GM21723 (cell line): ENCODE results near the gene SH3BGRL.
"Not testable (repeated sequence)": the region's sequence is repeated elsewhere in the genome, so short reads cannot be mapped to it uniquely, and the experiment has no call there.

Experiments
- ATAC-seq: cut with Tn5 transposase; IDR thresholded peaks from one replicate; pipeline ENCODE4 v1.9.1; 2021; ENCODE audit warnings: mild to moderate bottlenecking, moderate library complexity; ENCODE audit not compliant: unreplicated experiment

Gene SH3BGRL

GRCh38 chrX:81259020-81259713, 57.3 kb downstream of the SH3BGRL start:
- no peak for ATAC-seq

- ATAC-seq, result no peak
Observed at GRCh38 chrX:81259714-81260395, 58.0 kb downstream of the SH3BGRL start.

- ATAC-seq, result no peak
Observed at GRCh38 chrX:81261576-81261975, 59.7 kb downstream of the SH3BGRL start.

- ATAC-seq, result no peak
Observed at GRCh38 chrX:81263059-81263458, 61.2 kb downstream of the SH3BGRL start.

GRCh38 chrX:81278616-81279015, 76.7 kb downstream of the SH3BGRL start:
- no peak for ATAC-seq

GRCh38 chrX:81280148-81280547, 78.2 kb downstream of the SH3BGRL start:
- ATAC-seq, result no peak

- no peak for ATAC-seq
Observed at GRCh38 chrX:81286075-81286474, 84.2 kb downstream of the SH3BGRL start.

- no peak for ATAC-seq
Observed at GRCh38 chrX:81286608-81287007, 84.7 kb downstream of the SH3BGRL start.

- ATAC-seq, result no peak
Observed at GRCh38 chrX:81291996-81292395, 90.1 kb downstream of the SH3BGRL start.

- ATAC-seq, result no peak
Observed at GRCh38 chrX:81294101-81294500, 92.2 kb downstream of the SH3BGRL start.

- ATAC-seq, result no peak
Observed at GRCh38 chrX:81301877-81302276, 100.0 kb downstream of the SH3BGRL start.

- ATAC-seq, result no peak
Observed at GRCh38 chrX:81304563-81304962, 102.7 kb downstream of the SH3BGRL start.

- no peak for ATAC-seq
Observed at GRCh38 chrX:81305240-81305639, 103.3 kb downstream of the SH3BGRL start.

- ATAC-seq, result no peak
Observed at GRCh38 chrX:81308086-81308829, 106.4 kb downstream of the SH3BGRL start.

GRCh38 chrX:81316163-81316562, 114.3 kb downstream of the SH3BGRL start:
- no peak for ATAC-seq

- ATAC-seq, result not testable (repeated sequence)
Observed at GRCh38 chrX:81331653-81332052, 129.8 kb downstream of the SH3BGRL start.

GRCh38 chrX:81336455-81337152, 134.7 kb downstream of the SH3BGRL start:
- no peak for ATAC-seq

- ATAC-seq, result no peak
Observed at GRCh38 chrX:81337805-81338204, 135.9 kb downstream of the SH3BGRL start.

- no peak for ATAC-seq
Observed at GRCh38 chrX:81338924-81339323, 137.0 kb downstream of the SH3BGRL start.

GRCh38 chrX:81345296-81345695, 143.4 kb downstream of the SH3BGRL start:
- ATAC-seq, result not testable (repeated sequence)
